ENCODE data around the gene GTF3C1. TPM values are rescaled to one million over a fixed set of nuclear protein-coding genes. Genes with fewer than 3 reads are reported as not detected.
"Not testable (repeated sequence)": the region's sequence is repeated elsewhere in the genome, so short reads cannot be mapped to it uniquely, and the experiment has no call there.

Gene GTF3C1
- total RNA-seq, 1 donor from 2014 or later = 69.2 TPM

DNA sequence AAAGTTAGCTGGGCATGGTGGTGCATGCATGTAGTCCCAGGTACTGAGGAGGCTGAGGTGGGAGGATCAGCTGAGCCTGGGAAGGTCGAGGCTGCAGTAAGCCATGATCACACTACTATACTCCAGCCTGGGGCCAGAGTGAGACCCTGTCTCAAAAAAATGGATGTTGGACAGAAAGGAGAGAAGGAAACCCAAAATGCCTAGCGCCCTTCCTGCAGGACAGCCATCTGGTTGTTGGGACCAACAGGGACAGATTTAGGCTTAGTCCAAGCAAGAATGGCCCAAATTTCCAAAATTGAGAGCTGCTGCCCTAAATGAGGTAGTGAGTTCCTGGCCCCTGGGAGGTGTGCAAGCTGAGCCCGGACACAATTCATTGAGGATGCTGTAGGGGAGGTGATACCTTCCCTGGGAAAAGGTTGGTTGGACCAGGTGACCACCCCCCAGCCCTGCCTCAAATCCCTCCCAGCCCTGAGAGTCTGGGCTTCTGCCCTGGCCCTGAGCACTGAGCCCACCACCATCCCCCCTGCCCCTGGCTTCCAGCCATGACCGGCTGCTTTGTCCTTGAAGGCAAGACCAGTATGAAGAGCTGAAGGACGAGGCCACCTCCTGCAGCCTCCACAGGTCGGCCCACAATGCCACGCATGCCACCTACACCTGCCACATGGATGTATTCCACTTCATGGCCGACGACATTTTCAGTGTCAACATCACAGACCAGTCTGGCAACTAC lies 112.6 kb downstream of the GTF3C1 start:
- Mint-ChIP-seq H3K4me1 (ENCODE audit: low read depth) (peaks cover 13% of the 10 kb centered on the region), H3K36me3 (ENCODE audit: low read depth) (peaks cover 4% of the 10 kb centered on the region), H3K4me3 (ENCODE audit: unreplicated experiment) (no peak overlapping the region), H3K27ac (ENCODE audit: unreplicated experiment) (no peak overlapping the region), H3K27me3 (ENCODE audit: low read depth) (no peaks in the 10 kb centered on the region), H3K9me3 (ENCODE audit: low read depth) (no peaks in the 10 kb centered on the region)
- TF ChIP-seq, protein P1, sequence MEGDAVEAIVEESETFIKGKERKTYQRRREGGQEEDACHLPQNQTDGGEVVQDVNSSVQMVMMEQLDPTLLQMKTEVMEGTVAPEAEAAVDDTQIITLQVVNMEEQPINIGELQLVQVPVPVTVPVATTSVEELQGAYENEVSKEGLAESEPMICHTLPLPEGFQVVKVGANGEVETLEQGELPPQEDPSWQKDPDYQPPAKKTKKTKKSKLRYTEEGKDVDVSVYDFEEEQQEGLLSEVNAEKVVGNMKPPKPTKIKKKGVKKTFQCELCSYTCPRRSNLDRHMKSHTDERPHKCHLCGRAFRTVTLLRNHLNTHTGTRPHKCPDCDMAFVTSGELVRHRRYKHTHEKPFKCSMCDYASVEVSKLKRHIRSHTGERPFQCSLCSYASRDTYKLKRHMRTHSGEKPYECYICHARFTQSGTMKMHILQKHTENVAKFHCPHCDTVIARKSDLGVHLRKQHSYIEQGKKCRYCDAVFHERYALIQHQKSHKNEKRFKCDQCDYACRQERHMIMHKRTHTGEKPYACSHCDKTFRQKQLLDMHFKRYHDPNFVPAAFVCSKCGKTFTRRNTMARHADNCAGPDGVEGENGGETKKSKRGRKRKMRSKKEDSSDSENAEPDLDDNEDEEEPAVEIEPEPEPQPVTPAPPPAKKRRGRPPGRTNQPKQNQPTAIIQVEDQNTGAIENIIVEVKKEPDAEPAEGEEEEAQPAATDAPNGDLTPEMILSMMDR (IDR thresholded peaks at IDR 0.05) = no peak
- peak; percentile 79 for DNase-seq (ENCODE audit: low spot score)

GRCh38 chr16:27436065-27436464 lies 113.6 kb downstream of the GTF3C1 start:
- TF ChIP-seq, protein P1 (IDR thresholded peaks at IDR 0.05) = no peak
- peak; percentile 43 for DNase-seq (ENCODE audit: low spot score)
- Mint-ChIP-seq H3K4me1 (ENCODE audit: low read depth) (peaks cover 16% of the 10 kb centered on the region), H3K36me3 (ENCODE audit: low read depth) (peaks cover 4% of the 10 kb centered on the region), H3K27ac (ENCODE audit: unreplicated experiment) (no peak overlapping the region), H3K4me3 (ENCODE audit: unreplicated experiment) (no peak overlapping the region), H3K9me3 (ENCODE audit: low read depth) (no peaks in the 10 kb centered on the region), H3K27me3 (ENCODE audit: low read depth) (no peaks in the 10 kb centered on the region)

DNA sequence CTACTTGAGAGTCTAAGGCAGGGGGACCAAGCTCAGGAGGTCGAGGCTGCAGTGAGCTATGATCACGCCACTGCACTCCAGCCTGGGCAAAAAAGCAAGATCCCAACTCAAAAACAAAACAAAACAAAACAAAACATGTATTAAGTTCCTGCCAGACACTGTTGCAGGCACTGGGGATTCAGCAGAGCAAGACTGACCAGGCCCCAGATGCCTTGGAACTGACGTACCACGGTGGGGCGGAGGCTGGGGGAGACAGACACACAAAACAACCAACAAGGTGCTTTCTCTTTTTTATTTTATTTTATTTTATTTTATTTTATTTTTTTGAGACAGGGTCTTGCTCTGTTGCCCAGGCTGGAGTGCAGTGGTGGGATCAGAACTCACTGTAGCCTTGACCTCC lies 114.6 kb downstream of the GTF3C1 start:
- not testable (repeated sequence) for H3K27me3 Mint-ChIP-seq (ENCODE audit: low read depth); H3K9me3 Mint-ChIP-seq (ENCODE audit: low read depth); H3K36me3 Mint-ChIP-seq (ENCODE audit: low read depth); H3K27ac Mint-ChIP-seq (ENCODE audit: unreplicated experiment); H3K4me3 Mint-ChIP-seq (ENCODE audit: unreplicated experiment)
- H3K4me1 Mint-ChIP-seq (ENCODE audit: low read depth) = peaks cover 16% of the 10 kb centered on the region
- DNase-seq (ENCODE audit: low spot score) = peak; percentile 33

- Mint-ChIP-seq H3K27me3 (ENCODE audit: low read depth) (no peaks in the 10 kb centered on the region), H3K36me3 (ENCODE audit: low read depth) (peaks cover 3% of the 10 kb centered on the region), H3K9me3 (ENCODE audit: low read depth) (no peaks in the 10 kb centered on the region), H3K4me3 (ENCODE audit: unreplicated experiment) (no peak overlapping the region), H3K4me1 (ENCODE audit: low read depth) (peaks cover 16% of the 10 kb centered on the region), H3K27ac (ENCODE audit: unreplicated experiment) (no peak overlapping the region)
- TF ChIP-seq, protein P1 (IDR thresholded peaks at IDR 0.05) = no peak
- DNase-seq (ENCODE audit: low spot score) = peak; percentile 59
These were observed 115.3 kb downstream of the GTF3C1 start for GRCh38 chr16:27434141-27435051.

GRCh38 chr16:27433636-27434035 lies 116.1 kb downstream of the GTF3C1 start:
- Mint-ChIP-seq H3K27me3 (ENCODE audit: low read depth) (no peaks in the 10 kb centered on the region), H3K27ac (ENCODE audit: unreplicated experiment) (no peak overlapping the region), H3K4me3 (ENCODE audit: unreplicated experiment) (no peak overlapping the region), H3K4me1 (ENCODE audit: low read depth) (peaks cover 16% of the 10 kb centered on the region), H3K36me3 (ENCODE audit: low read depth) (no peaks in the 10 kb centered on the region), H3K9me3 (ENCODE audit: low read depth) (no peaks in the 10 kb centered on the region)
- TF ChIP-seq, protein P1 (IDR thresholded peaks at IDR 0.05) = no peak
- peak; percentile 24 for DNase-seq (ENCODE audit: low spot score)

GRCh38 chr16:27433191-27433590 lies 116.5 kb downstream of the GTF3C1 start:
- not testable (repeated sequence) for DNase-seq (ENCODE audit: low spot score); H3K4me3 Mint-ChIP-seq (ENCODE audit: unreplicated experiment); H3K27ac Mint-ChIP-seq (ENCODE audit: unreplicated experiment); H3K27me3 Mint-ChIP-seq (ENCODE audit: low read depth); H3K36me3 Mint-ChIP-seq (ENCODE audit: low read depth); H3K9me3 Mint-ChIP-seq (ENCODE audit: low read depth)
- H3K4me1 Mint-ChIP-seq (ENCODE audit: low read depth) = peaks cover 16% of the 10 kb centered on the region

All from chondrocyte (in vitro differentiated cells).